ENCODE data around the gene PRPF4.
"Not testable (repeated sequence)": the region's sequence is repeated elsewhere in the genome, so short reads cannot be mapped to it uniquely, and the experiment has no call there.

The PRPF4 gene

GRCh38 chr9:113235701-113236255, 39.7 kb upstream of the PRPF4 start:
- not testable (repeated sequence) for H3K27ac ChIP-seq (replicated peaks; ENCODE audit: low read length); DNase-seq (ENCODE audit: low spot score); H2AFZ ChIP-seq (ENCODE audit: low read length); H3K23ac ChIP-seq (ENCODE audit: low read depth, low read length, poor library complexity); H3K27me3 ChIP-seq (ENCODE audit: control insufficient read depth in 3 of 3, insufficient read depth in 3 of 3, low read depth in 1 of 3, low read length in 3 of 3); H3K18ac ChIP-seq (ENCODE audit: low read length); H3K9me3 ChIP-seq (replicated peaks in 1 of 2; ENCODE audit: control insufficient read depth in 2 of 2, insufficient read depth in 1 of 2, low read depth in 1 of 2, low read length in 2 of 2); H3K36me3 ChIP-seq (replicated peaks in 1 of 2; ENCODE audit: control insufficient read depth in 2 of 2, insufficient read depth in 2 of 2, low read length in 2 of 2); H2BK5ac ChIP-seq (ENCODE audit: low read length); H3K4me3 ChIP-seq (ENCODE audit: low read length in 2 of 2); H2BK12ac ChIP-seq (ENCODE audit: low read length); H2BK15ac ChIP-seq (ENCODE audit: low read length); H3K14ac ChIP-seq (ENCODE audit: low read length); H4K8ac ChIP-seq (ENCODE audit: low read depth, low read length); H3K4ac ChIP-seq (ENCODE audit: low read length); H4K91ac ChIP-seq (ENCODE audit: low read depth, low read length, poor library complexity); H2BK120ac ChIP-seq (ENCODE audit: low read depth, low read length); H3K79me1 ChIP-seq (ENCODE audit: low read depth, low read length); H2AK5ac ChIP-seq (ENCODE audit: low read depth, low read length); H3K9ac ChIP-seq (ENCODE audit: low read depth, low read length, poor library complexity); H3K4me2 ChIP-seq (ENCODE audit: insufficient read depth, low read length, poor library complexity, severe bottlenecking); H3K4me1 ChIP-seq (ENCODE audit: control insufficient read depth in 2 of 2, insufficient read depth in 1 of 2, low read depth in 1 of 2, low read length in 2 of 2)
- WGBS, 2 donors (ENCODE audit: extremely low coverage in 2 of 2, insufficient read length in 2 of 2, insufficient replicate concordance in 1 of 2): no CpG with 5 or more reads among the region's 10 CpGs

DNA sequence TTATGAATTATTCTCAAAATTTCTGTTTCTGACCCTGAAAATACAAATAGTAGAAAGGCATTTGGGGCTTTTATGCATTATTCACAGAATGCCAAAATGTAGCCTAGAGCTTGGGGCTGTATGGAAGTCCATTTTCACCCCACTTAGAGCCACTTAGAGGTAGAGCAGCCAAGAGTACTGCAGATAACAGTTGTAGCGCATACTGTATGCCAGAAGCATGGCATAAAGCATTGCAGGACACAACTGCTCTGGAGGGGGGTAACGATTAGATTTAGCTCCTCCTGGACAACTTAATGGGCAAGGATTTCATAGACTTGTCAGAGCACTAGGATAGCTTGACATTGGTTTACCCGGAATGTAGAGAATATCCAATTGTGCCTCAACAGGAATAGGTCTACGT, 38.4 kb upstream of the PRPF4 start:
- H2AK5ac ChIP-seq (ENCODE audit: low read depth, low read length): no peak overlapping the region
- H3K9ac ChIP-seq (ENCODE audit: low read depth, low read length, poor library complexity): no peak overlapping the region
- no peak overlapping the region for H3K18ac ChIP-seq (ENCODE audit: low read length)
- H2AFZ ChIP-seq (ENCODE audit: low read length): no peak overlapping the region
- H3K36me3 ChIP-seq (replicated peaks in 1 of 2; ENCODE audit: control insufficient read depth in 2 of 2, insufficient read depth in 2 of 2, low read length in 2 of 2): no peaks in the 10 kb centered on the region
- H3K4me3 ChIP-seq (ENCODE audit: low read length in 2 of 2): no peak overlapping the region
- no peak overlapping the region for H3K4ac ChIP-seq (ENCODE audit: low read length)
- H3K9me3 ChIP-seq (replicated peaks in 1 of 2; ENCODE audit: control insufficient read depth in 2 of 2, insufficient read depth in 1 of 2, low read depth in 1 of 2, low read length in 2 of 2): no peaks in the 10 kb centered on the region
- no CpG with 5 or more reads among the region's 4 CpGs for WGBS, 2 donors (ENCODE audit: extremely low coverage in 2 of 2, insufficient read length in 2 of 2, insufficient replicate concordance in 1 of 2)
- H3K27me3 ChIP-seq (ENCODE audit: control insufficient read depth in 3 of 3, insufficient read depth in 3 of 3, low read depth in 1 of 3, low read length in 3 of 3): no peaks in the 10 kb centered on the region
- no peak for DNase-seq (ENCODE audit: low spot score)
- no peak overlapping the region for H3K14ac ChIP-seq (ENCODE audit: low read length)
- H3K27ac ChIP-seq (replicated peaks; ENCODE audit: low read length): no peak overlapping the region
- H4K91ac ChIP-seq (ENCODE audit: low read depth, low read length, poor library complexity): no peak overlapping the region
- H4K8ac ChIP-seq (ENCODE audit: low read depth, low read length): no peak overlapping the region
- H3K4me1 ChIP-seq (ENCODE audit: control insufficient read depth in 2 of 2, insufficient read depth in 1 of 2, low read depth in 1 of 2, low read length in 2 of 2): no peaks in the 10 kb centered on the region
- H2BK5ac ChIP-seq (ENCODE audit: low read length): no peak overlapping the region
- H3K79me1 ChIP-seq (ENCODE audit: low read depth, low read length): no peaks in the 10 kb centered on the region
- H2BK120ac ChIP-seq (ENCODE audit: low read depth, low read length): no peak overlapping the region
- no peak overlapping the region for H3K23ac ChIP-seq (ENCODE audit: low read depth, low read length, poor library complexity)
- H3K4me2 ChIP-seq (ENCODE audit: insufficient read depth, low read length, poor library complexity, severe bottlenecking): no peak overlapping the region
- no peak overlapping the region for H2BK12ac ChIP-seq (ENCODE audit: low read length)
- no peak overlapping the region for H2BK15ac ChIP-seq (ENCODE audit: low read length)

GRCh38 chr9:113238202-113238858, 37.1 kb upstream of the PRPF4 start:
- Histone ChIP-seq H2BK12ac (ENCODE audit: low read length) (no peak overlapping the region), H3K4me1 (ENCODE audit: control insufficient read depth in 2 of 2, insufficient read depth in 1 of 2, low read depth in 1 of 2, low read length in 2 of 2) (no peaks in the 10 kb centered on the region), H3K4me2 (ENCODE audit: insufficient read depth, low read length, poor library complexity, severe bottlenecking) (no peak overlapping the region), H3K9me3 (replicated peaks in 1 of 2; ENCODE audit: control insufficient read depth in 2 of 2, insufficient read depth in 1 of 2, low read depth in 1 of 2, low read length in 2 of 2) (no peaks in the 10 kb centered on the region), H2BK5ac (ENCODE audit: low read length) (no peak overlapping the region), H2BK15ac (ENCODE audit: low read length) (no peak overlapping the region), H4K91ac (ENCODE audit: low read depth, low read length, poor library complexity) (no peak overlapping the region), H3K18ac (ENCODE audit: low read length) (no peak overlapping the region), H3K27me3 (ENCODE audit: control insufficient read depth in 3 of 3, insufficient read depth in 3 of 3, low read depth in 1 of 3, low read length in 3 of 3) (no peaks in the 10 kb centered on the region), H3K4me3 (ENCODE audit: low read length in 2 of 2) (no peak overlapping the region), H3K27ac (replicated peaks; ENCODE audit: low read length) (no peak overlapping the region), H3K79me1 (ENCODE audit: low read depth, low read length) (no peaks in the 10 kb centered on the region), H3K23ac (ENCODE audit: low read depth, low read length, poor library complexity) (no peak overlapping the region), H3K9ac (ENCODE audit: low read depth, low read length, poor library complexity) (no peak overlapping the region), H3K36me3 (replicated peaks in 1 of 2; ENCODE audit: control insufficient read depth in 2 of 2, insufficient read depth in 2 of 2, low read length in 2 of 2) (no peaks in the 10 kb centered on the region), H2AFZ (ENCODE audit: low read length) (no peak overlapping the region), H2AK5ac (ENCODE audit: low read depth, low read length) (no peak overlapping the region), H4K8ac (ENCODE audit: low read depth, low read length) (no peak overlapping the region), H3K4ac (ENCODE audit: low read length) (no peak overlapping the region), H2BK120ac (ENCODE audit: low read depth, low read length) (no peak overlapping the region), H3K14ac (ENCODE audit: low read length) (no peak overlapping the region)
- DNase-seq (ENCODE audit: low spot score): no peak
- no CpG with 5 or more reads among the region's 10 CpGs for WGBS, 2 donors (ENCODE audit: extremely low coverage in 2 of 2, insufficient read length in 2 of 2, insufficient replicate concordance in 1 of 2)

- H2AK5ac ChIP-seq (ENCODE audit: low read depth, low read length): no peak overlapping the region
- H3K23ac ChIP-seq (ENCODE audit: low read depth, low read length, poor library complexity): no peak overlapping the region
- H2BK5ac ChIP-seq (ENCODE audit: low read length): no peak overlapping the region
- DNase-seq (ENCODE audit: low spot score): no peak
- no peaks in the 10 kb centered on the region for H3K27me3 ChIP-seq (ENCODE audit: control insufficient read depth in 3 of 3, insufficient read depth in 3 of 3, low read depth in 1 of 3, low read length in 3 of 3)
- no peak overlapping the region for H4K91ac ChIP-seq (ENCODE audit: low read depth, low read length, poor library complexity)
- H3K4me3 ChIP-seq (ENCODE audit: low read length in 2 of 2): no peak overlapping the region
- no CpG with 5 or more reads among the region's 4 CpGs for WGBS, 2 donors (ENCODE audit: extremely low coverage in 2 of 2, insufficient read length in 2 of 2, insufficient replicate concordance in 1 of 2)
- no peak overlapping the region for H3K18ac ChIP-seq (ENCODE audit: low read length)
- no peaks in the 10 kb centered on the region for H3K9me3 ChIP-seq (replicated peaks in 1 of 2; ENCODE audit: control insufficient read depth in 2 of 2, insufficient read depth in 1 of 2, low read depth in 1 of 2, low read length in 2 of 2)
- no peaks in the 10 kb centered on the region for H3K36me3 ChIP-seq (replicated peaks in 1 of 2; ENCODE audit: control insufficient read depth in 2 of 2, insufficient read depth in 2 of 2, low read length in 2 of 2)
- no peak overlapping the region for H3K4ac ChIP-seq (ENCODE audit: low read length)
- no peak overlapping the region for H2BK12ac ChIP-seq (ENCODE audit: low read length)
- no peak overlapping the region for H4K8ac ChIP-seq (ENCODE audit: low read depth, low read length)
- no peaks in the 10 kb centered on the region for H3K4me1 ChIP-seq (ENCODE audit: control insufficient read depth in 2 of 2, insufficient read depth in 1 of 2, low read depth in 1 of 2, low read length in 2 of 2)
- no peak overlapping the region for H3K14ac ChIP-seq (ENCODE audit: low read length)
- no peak overlapping the region for H3K27ac ChIP-seq (replicated peaks; ENCODE audit: low read length)
- H2AFZ ChIP-seq (ENCODE audit: low read length): no peak overlapping the region
- H3K4me2 ChIP-seq (ENCODE audit: insufficient read depth, low read length, poor library complexity, severe bottlenecking): no peak overlapping the region
- no peak overlapping the region for H2BK120ac ChIP-seq (ENCODE audit: low read depth, low read length)
- no peak overlapping the region for H3K9ac ChIP-seq (ENCODE audit: low read depth, low read length, poor library complexity)
- H2BK15ac ChIP-seq (ENCODE audit: low read length): no peak overlapping the region
- H3K79me1 ChIP-seq (ENCODE audit: low read depth, low read length): no peaks in the 10 kb centered on the region
Measured at GRCh38 chr9:113238859-113239232, 36.6 kb upstream of the PRPF4 start.
